GM10248 (cell line): ENCODE measurements around the gene HERC4.
A peak's percentile ranks its signal among the peaks of the same experiment; 100 is the strongest.
"Not testable (repeated sequence)": the region's sequence is repeated elsewhere in the genome, so short reads cannot be mapped to it uniquely, and the experiment has no call there.

Source experiments
- CTCF ChIA-PET: fragments of 300-600 bp; sonication (Branson Sonifier 250); formaldehyde crosslinking; extraction: SDS; loops from one replicate; lab custom pipeline; 2021; ENCODE audit warnings: antibody characterized with exemption; lab: Yijun Ruan, JAX
- POLR2A ChIA-PET: fragments of 350-650 bp; sonication (Branson Sonifier 250); formaldehyde crosslinking; extraction: SDS; loops from one replicate; lab custom pipeline; 2020; ENCODE audit warnings: antibody characterized with exemption; lab: Yijun Ruan, JAX
- DNase-seq: peaks from one replicate; pipeline ENCODE4 v3.0.0; 2012; ENCODE audit errors: extremely low spot score
- TF ChIP-seq, protein P1 (sequence below): IDR thresholded peaks from 2 replicates; pipeline ENCODE4 v1.5.1; 2012; ENCODE audit warnings: mild to moderate bottlenecking, low read depth; ENCODE audit errors: extremely low read depth, missing control alignments, control extremely low read depth

HERC4 gene

GRCh38 chr10:67884313-67884841, 190.7 kb downstream of the HERC4 start, which contains the start of gene SIRT1:
Gene SIRT1 (plus strand): TSS chr10:67884656. CDS start chr10:67884722, 66 bp downstream.
- ChIA-PET CTCF (interaction anchor here (1.5 to 4.3 kb wide), 4 partner anchors 29 to 450 kb away, joined by 4 to 29 read pairs (median 4); no protein-coding TSS in a partner anchor), POLR2A (interaction anchor here (1.0 kb wide), 1 partner anchor 447 kb away, joined by 3 read pairs; the partner anchor contains the start of gene HNRNPH3)
- TF ChIP-seq, protein P1, sequence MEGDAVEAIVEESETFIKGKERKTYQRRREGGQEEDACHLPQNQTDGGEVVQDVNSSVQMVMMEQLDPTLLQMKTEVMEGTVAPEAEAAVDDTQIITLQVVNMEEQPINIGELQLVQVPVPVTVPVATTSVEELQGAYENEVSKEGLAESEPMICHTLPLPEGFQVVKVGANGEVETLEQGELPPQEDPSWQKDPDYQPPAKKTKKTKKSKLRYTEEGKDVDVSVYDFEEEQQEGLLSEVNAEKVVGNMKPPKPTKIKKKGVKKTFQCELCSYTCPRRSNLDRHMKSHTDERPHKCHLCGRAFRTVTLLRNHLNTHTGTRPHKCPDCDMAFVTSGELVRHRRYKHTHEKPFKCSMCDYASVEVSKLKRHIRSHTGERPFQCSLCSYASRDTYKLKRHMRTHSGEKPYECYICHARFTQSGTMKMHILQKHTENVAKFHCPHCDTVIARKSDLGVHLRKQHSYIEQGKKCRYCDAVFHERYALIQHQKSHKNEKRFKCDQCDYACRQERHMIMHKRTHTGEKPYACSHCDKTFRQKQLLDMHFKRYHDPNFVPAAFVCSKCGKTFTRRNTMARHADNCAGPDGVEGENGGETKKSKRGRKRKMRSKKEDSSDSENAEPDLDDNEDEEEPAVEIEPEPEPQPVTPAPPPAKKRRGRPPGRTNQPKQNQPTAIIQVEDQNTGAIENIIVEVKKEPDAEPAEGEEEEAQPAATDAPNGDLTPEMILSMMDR, result no peak
- peak; percentile 91 for DNase-seq

- ChIA-PET POLR2A (interaction anchor here (1.0 kb wide), 1 partner anchor 448 kb away, joined by 3 read pairs; the partner anchor contains the start of gene HNRNPH3), CTCF (interaction anchor here (1.0 to 4.3 kb wide), 7 partner anchors 11 to 450 kb away, joined by 3 to 29 read pairs (median 4); no protein-coding TSS in a partner anchor)
- peak; percentile 21 for DNase-seq
- TF ChIP-seq, protein P1, result no peak
Measured at GRCh38 chr10:67883710-67884312, 191.3 kb downstream of the HERC4 start.

- no peak for DNase-seq
- TF ChIP-seq, protein P1, result no peak
- POLR2A ChIA-PET, result interaction anchor here (0.7 kb wide), 1 partner anchor 177 kb away, joined by 3 read pairs; no protein-coding TSS in a partner anchor
- CTCF ChIA-PET, result interaction anchor here (0.8 to 1.1 kb wide), 3 partner anchors 13 to 23 kb away, joined by 3 to 4 read pairs (median 3); no protein-coding TSS in a partner anchor
Measured at GRCh38 chr10:67878133-67878532, 196.9 kb downstream of the HERC4 start.

GRCh38 chr10:67877421-67877820, 197.7 kb downstream of the HERC4 start:
- ChIA-PET POLR2A (interaction anchor here (0.7 kb wide), 1 partner anchor 178 kb away, joined by 3 read pairs; no protein-coding TSS in a partner anchor), CTCF (interaction anchor here (1.1 to 1.3 kb wide), 2 partner anchors 13 to 22 kb away, joined by 3 read pairs; no protein-coding TSS in a partner anchor)
- DNase-seq, result not testable (repeated sequence)

GRCh38 chr10:67875340-67876238, 199.5 kb downstream of the HERC4 start:
- no peak for DNase-seq
- TF ChIP-seq, protein P1, result no peak
- CTCF ChIA-PET, result no interaction called here
- POLR2A ChIA-PET, result no interaction called here
